Trophoblast cell (in vitro differentiated cells and primary cell): ENCODE measurements around the gene OSTC.

Experiments used
- DNase-seq, 2 donors: peaks; one replicate each; pipeline ENCODE4 v3.0.0-alpha.2; 2016
- H2AFZ ChIP-seq: 2 replicates; pipeline ENCODE4 v1.6.1; 2013; ENCODE audit warnings: low read length, moderate library complexity, mild to moderate bottlenecking; ENCODE audit not compliant: insufficient read depth, poor library complexity
- H2AK5ac ChIP-seq: 2 replicates; pipeline ENCODE4 v1.6.1; 2013; ENCODE audit warnings: mild to moderate bottlenecking, low read length
- H2BK120ac ChIP-seq: 2 replicates; pipeline ENCODE4 v1.6.1; 2013; ENCODE audit warnings: low read length, mild to moderate bottlenecking, moderate library complexity; ENCODE audit not compliant: insufficient read depth, poor library complexity
- H2BK12ac ChIP-seq: 2 replicates; pipeline ENCODE4 v1.6.1; 2013; ENCODE audit warnings: mild to moderate bottlenecking, low read length, moderate library complexity
- H2BK5ac ChIP-seq: 2 replicates; pipeline ENCODE4 v1.6.1; 2013; ENCODE audit warnings: low read length, low read depth, moderate library complexity, mild to moderate bottlenecking; ENCODE audit not compliant: poor library complexity
- H3K14ac ChIP-seq: 2 replicates; pipeline ENCODE4 v1.6.1; 2013; ENCODE audit warnings: mild to moderate bottlenecking, low read length
- H3K18ac ChIP-seq: 2 replicates; pipeline ENCODE4 v1.6.1; 2013; ENCODE audit warnings: mild to moderate bottlenecking, low read length
- H3K23ac ChIP-seq: 2 replicates; pipeline ENCODE4 v1.6.1; 2013; ENCODE audit warnings: low read length
- H3K27ac ChIP-seq: 2 replicates; pipeline ENCODE4 v1.5.1; 2013; ENCODE audit warnings: low read depth, mild to moderate bottlenecking, inconsistent platforms, low read length, moderate library complexity
- H3K27me3 ChIP-seq: 2 replicates; pipeline ENCODE4 v1.6.1; 2013; ENCODE audit warnings: inconsistent platforms, mild to moderate bottlenecking, low read length, moderate library complexity; ENCODE audit not compliant: insufficient read depth
- H3K36me3 ChIP-seq, 2 experiments: 1 replicate in 1 of 2; 2 replicates in 1 of 2; pipeline ENCODE4 v1.6.1; 2013; ENCODE audit warnings: low read length in 2 of 2, mild to moderate bottlenecking in 2 of 2, moderate library complexity in 1 of 2; ENCODE audit not compliant: insufficient read depth in 2 of 2, control insufficient read depth in 1 of 2
- H3K4ac ChIP-seq: 2 replicates; pipeline ENCODE4 v1.6.1; 2013; ENCODE audit warnings: low read depth, mild to moderate bottlenecking, low read length, moderate library complexity
- H3K4me1 ChIP-seq, 2 experiments: 1 replicate in 1 of 2; 2 replicates in 1 of 2; pipeline ENCODE4 v1.6.1; 2013; ENCODE audit warnings: low read length in 2 of 2, mild to moderate bottlenecking in 2 of 2, moderate library complexity in 1 of 2; ENCODE audit not compliant: insufficient read depth in 2 of 2, control insufficient read depth in 1 of 2
- H3K4me2 ChIP-seq: 2 replicates; pipeline ENCODE4 v1.6.1; 2013; ENCODE audit warnings: inconsistent platforms, mild to moderate bottlenecking, low read length, moderate library complexity
- H3K4me3 ChIP-seq: 2 replicates; pipeline ENCODE4 v1.5.1; 2013; ENCODE audit warnings: mild to moderate bottlenecking, low read depth, low read length, inconsistent platforms
- H3K79me1 ChIP-seq: one replicate; pipeline ENCODE4 v1.6.1; 2013; ENCODE audit warnings: low read length
- H3K79me2 ChIP-seq: 2 replicates; pipeline ENCODE4 v1.6.1; 2013; ENCODE audit warnings: low read length, mild to moderate bottlenecking; ENCODE audit not compliant: control insufficient read depth, insufficient read depth, poor library complexity
- H3K9ac ChIP-seq: 2 replicates; pipeline ENCODE4 v1.6.1; 2013; ENCODE audit warnings: mild to moderate bottlenecking, low read length
- H3K9me3 ChIP-seq: 2 replicates; pipeline ENCODE4 v1.6.1; 2013; ENCODE audit warnings: low read depth, mild to moderate bottlenecking, control low read depth, inconsistent platforms, low read length; ENCODE audit not compliant: insufficient read depth
- H4K12ac ChIP-seq: 2 replicates; pipeline ENCODE4 v1.6.1; 2013; ENCODE audit warnings: low read depth, mild to moderate bottlenecking, low read length, moderate library complexity
- H4K8ac ChIP-seq: 2 replicates; pipeline ENCODE4 v1.6.1; 2013; ENCODE audit warnings: low read depth, mild to moderate bottlenecking, low read length, moderate library complexity
- H4K91ac ChIP-seq: one replicate; pipeline ENCODE4 v1.6.1; 2013; ENCODE audit warnings: low read depth, mild to moderate bottlenecking, low read length, moderate library complexity
- WGBS: extraction: QIAGEN DNeasy Blood & Tissue Kit; methylation state at CpG from one replicate; pipeline ENCODE4 v1.1.7; 2013; ENCODE audit warnings: missing lambda C conversion rate; ENCODE audit not compliant: insufficient read length, insufficient coverage; ENCODE audit errors: extremely low coverage; 5-methylcytosine and 5-hydroxymethylcytosine counted together

Gene OSTC

DNA sequence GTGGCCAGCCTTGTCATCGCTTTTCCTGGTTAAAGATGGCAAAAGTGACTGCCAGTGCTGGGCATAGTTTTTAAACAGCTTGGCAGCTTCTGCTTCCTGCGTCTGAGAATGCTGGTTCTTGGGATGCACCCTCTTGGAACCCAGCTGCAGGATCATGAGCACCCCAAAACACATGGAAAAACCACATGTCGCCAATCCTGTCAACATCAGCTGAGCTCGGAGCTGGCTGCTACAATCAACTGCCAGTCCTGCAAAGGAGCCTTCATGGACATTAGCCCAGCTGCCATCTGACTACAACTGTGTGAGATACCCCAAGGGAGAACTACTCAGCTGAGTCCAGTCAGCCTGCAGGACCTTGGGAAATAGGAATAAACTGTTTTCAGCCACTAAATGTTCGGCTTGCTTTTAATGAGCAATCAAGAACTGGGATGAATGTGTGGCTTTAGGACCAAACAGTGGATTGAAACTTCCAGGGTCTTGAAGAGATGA lies 31.0 kb downstream of the OSTC start:
- WGBS = no CpG with 5 or more reads among the region's 5 CpGs
- no peaks in the 10 kb centered on the region for H3K4me1 ChIP-seq
- H2AK5ac ChIP-seq = no peak overlapping the region
- no peak overlapping the region for H3K14ac ChIP-seq
- no peak overlapping the region for H3K18ac ChIP-seq
- H3K79me1 ChIP-seq = no peaks in the 10 kb centered on the region
- H4K8ac ChIP-seq = no peak overlapping the region
- no peak overlapping the region for H3K27ac ChIP-seq
- no peak overlapping the region for H2BK120ac ChIP-seq
- no peak overlapping the region for H3K9ac ChIP-seq
- no peak overlapping the region for H2BK5ac ChIP-seq
- H3K79me2 ChIP-seq = no peaks in the 10 kb centered on the region
- H2BK12ac ChIP-seq = no peak overlapping the region
- no peaks in the 10 kb centered on the region for H3K9me3 ChIP-seq
- no peak overlapping the region for H3K4ac ChIP-seq
- no peak overlapping the region for H3K4me3 ChIP-seq
- no peak overlapping the region for H3K23ac ChIP-seq
- H4K12ac ChIP-seq = no peak overlapping the region
- H3K4me2 ChIP-seq = no peak overlapping the region
- H2AFZ ChIP-seq = no peak overlapping the region
- H3K36me3 ChIP-seq = no peaks in the 10 kb centered on the region
- no peaks in the 10 kb centered on the region for H3K27me3 ChIP-seq
- DNase-seq = no peak
- no peak overlapping the region for H4K91ac ChIP-seq

- WGBS = no CpG with 5 or more reads among the region's 5 CpGs
- H3K4me3 ChIP-seq = no peak overlapping the region
- no peak overlapping the region for H3K23ac ChIP-seq
- no peak overlapping the region for H2AFZ ChIP-seq
- H2AK5ac ChIP-seq = no peak overlapping the region
- no peak overlapping the region for H4K12ac ChIP-seq
- no peaks in the 10 kb centered on the region for H3K36me3 ChIP-seq
- H3K79me2 ChIP-seq = no peaks in the 10 kb centered on the region
- H3K18ac ChIP-seq = no peak overlapping the region
- H3K79me1 ChIP-seq = no peaks in the 10 kb centered on the region
- H3K27me3 ChIP-seq = no peaks in the 10 kb centered on the region
- no peak overlapping the region for H3K4me2 ChIP-seq
- no peak overlapping the region for H3K4ac ChIP-seq
- no peak overlapping the region for H2BK5ac ChIP-seq
- no peaks in the 10 kb centered on the region for H3K4me1 ChIP-seq
- no peaks in the 10 kb centered on the region for H3K9me3 ChIP-seq
- H2BK12ac ChIP-seq = no peak overlapping the region
- no peak overlapping the region for H3K9ac ChIP-seq
- H2BK120ac ChIP-seq = no peak overlapping the region
- peak in 1 of 2 donors; percentile 18 for DNase-seq
- no peak overlapping the region for H4K91ac ChIP-seq
- no peak overlapping the region for H3K27ac ChIP-seq
- H3K14ac ChIP-seq = no peak overlapping the region
- H4K8ac ChIP-seq = no peak overlapping the region
Measured at GRCh38 chr4:108683479-108683878, 33.1 kb downstream of the OSTC start.

DNA sequence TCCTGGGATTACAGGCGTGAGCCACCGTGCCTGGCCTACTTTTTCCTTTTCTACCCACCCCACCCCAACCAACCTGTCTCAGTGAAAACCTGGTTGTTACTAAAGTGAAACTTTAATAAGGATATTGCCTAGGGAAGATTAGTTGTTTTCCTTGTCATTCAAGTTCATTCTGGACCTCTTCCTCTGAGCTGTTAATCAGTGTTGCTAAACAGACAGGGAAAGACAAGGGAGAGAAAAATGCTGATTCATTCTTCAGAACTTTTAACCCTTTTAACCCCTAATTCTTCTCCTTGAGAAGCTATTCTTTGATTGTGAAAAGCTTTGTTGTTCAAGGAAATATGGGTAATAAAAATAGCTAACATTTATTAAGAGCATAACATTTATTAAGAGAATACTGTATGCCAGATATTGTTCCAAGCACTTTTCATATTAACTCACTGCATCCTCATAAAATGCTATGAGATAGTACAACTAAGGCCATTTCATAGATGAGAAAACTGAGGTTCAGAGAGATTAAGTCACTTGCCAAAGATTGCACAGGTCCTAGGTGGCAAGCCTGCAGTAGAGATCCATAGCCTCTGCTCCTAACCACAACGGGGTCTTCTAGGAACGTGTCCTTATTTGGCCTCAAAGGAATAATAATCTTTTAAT lies 34.8 kb downstream of the OSTC start:
- no peak overlapping the region for H3K27ac ChIP-seq
- H3K36me3 ChIP-seq = no peaks in the 10 kb centered on the region
- H3K4me1 ChIP-seq = no peaks in the 10 kb centered on the region
- H3K79me1 ChIP-seq = no peaks in the 10 kb centered on the region
- H2AFZ ChIP-seq = no peak overlapping the region
- no peak overlapping the region for H4K12ac ChIP-seq
- H3K79me2 ChIP-seq = no peaks in the 10 kb centered on the region
- no peak overlapping the region for H3K4me3 ChIP-seq
- H3K4ac ChIP-seq = no peak overlapping the region
- H3K18ac ChIP-seq = no peak overlapping the region
- H2BK12ac ChIP-seq = peak overlapping the region; percentile 58
- H3K14ac ChIP-seq = no peak overlapping the region
- no peak overlapping the region for H2BK5ac ChIP-seq
- H4K8ac ChIP-seq = no peak overlapping the region
- no peak overlapping the region for H4K91ac ChIP-seq
- DNase-seq = no peak
- no peak overlapping the region for H2BK120ac ChIP-seq
- no peak overlapping the region for H2AK5ac ChIP-seq
- WGBS = no CpG with 5 or more reads among the region's 4 CpGs
- no peak overlapping the region for H3K23ac ChIP-seq
- H3K9ac ChIP-seq = no peak overlapping the region
- H3K9me3 ChIP-seq = no peaks in the 10 kb centered on the region
- no peak overlapping the region for H3K4me2 ChIP-seq
- no peaks in the 10 kb centered on the region for H3K27me3 ChIP-seq

DNA sequence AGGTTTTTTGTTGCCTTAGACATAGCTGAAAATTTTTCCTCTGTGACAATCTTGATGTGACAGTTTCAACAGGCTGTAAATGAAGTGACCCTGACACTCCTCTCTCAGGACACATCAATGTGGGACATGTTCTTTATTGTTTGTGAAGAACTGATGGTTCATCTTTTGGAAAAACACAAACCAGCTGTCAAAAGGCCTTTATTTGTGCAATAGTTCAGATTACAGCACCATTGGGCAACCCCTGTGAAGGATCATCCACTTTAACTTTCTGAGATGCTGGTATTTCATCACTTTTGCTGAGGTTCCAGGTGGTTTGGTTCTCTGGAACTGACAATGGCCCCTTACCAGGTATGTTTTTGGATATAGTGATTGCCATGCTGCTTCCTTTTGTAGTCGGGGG lies 40.3 kb downstream of the OSTC start:
- Histone ChIP-seq H3K4ac (no peak overlapping the region), H4K8ac (no peak overlapping the region), H2BK12ac (no peak overlapping the region), H3K23ac (no peak overlapping the region), H2BK5ac (no peak overlapping the region), H4K12ac (no peak overlapping the region), H3K27me3 (no peaks in the 10 kb centered on the region), H2AK5ac (no peak overlapping the region), H3K14ac (no peak overlapping the region), H3K4me2 (no peak overlapping the region), H3K4me3 (no peak overlapping the region), H3K79me1 (no peaks in the 10 kb centered on the region), H3K36me3 (no peaks in the 10 kb centered on the region), H3K79me2 (no peaks in the 10 kb centered on the region), H3K9ac (no peak overlapping the region), H3K9me3 (no peaks in the 10 kb centered on the region), H3K4me1 (no peaks in the 10 kb centered on the region), H3K27ac (no peak overlapping the region), H2AFZ (no peak overlapping the region), H4K91ac (no peak overlapping the region), H2BK120ac (no peak overlapping the region), H3K18ac (no peak overlapping the region)
- WGBS = no CpG with 5 or more reads among the region's 1 CpG
- DNase-seq = peak; percentile 47 to 75
